SK-N-SH (cell line): Measurements from ENCODE around the gene POLR1E.

ENCODE experiments used
- EP300 ChIP-seq, 2 experiments: IDR thresholded peaks; 2 replicates each; pipeline versions ENCODE4 v1.4.0 to v1.6.1; 2012; ENCODE audit warnings: borderline replicate concordance in 1 of 2, low read depth in 1 of 2, low read length in 1 of 2
- SMC3 ChIP-seq: IDR thresholded peaks from 2 replicates; pipeline ENCODE4 v1.6.1; 2012; ENCODE audit warnings: low read depth, low read length, improper control_type of control experiment
- YY1 ChIP-seq: IDR thresholded peaks from 2 replicates; pipeline ENCODE4 v1.4.0; 2012; ENCODE audit warnings: low read depth, mild to moderate bottlenecking

DNA sequence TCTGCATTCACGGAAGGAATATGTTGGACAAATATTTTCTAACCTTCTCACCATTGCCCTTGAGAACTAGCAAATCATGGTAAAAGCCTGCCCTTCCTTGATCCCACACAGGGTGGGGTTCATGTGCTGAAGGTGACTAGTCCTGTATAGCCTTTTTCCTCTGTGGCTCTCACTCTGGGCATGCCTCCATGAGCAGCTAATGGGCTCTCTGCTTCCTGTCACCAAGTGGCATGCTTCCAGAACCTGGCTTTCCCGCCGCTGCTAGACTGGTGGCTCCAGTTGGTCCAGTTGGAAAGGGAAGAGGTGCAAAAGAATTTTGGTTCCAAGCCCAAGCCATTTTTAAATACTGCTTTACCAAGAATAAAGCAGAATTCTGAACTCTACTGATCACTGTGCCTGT lies 54.9 kb downstream of the POLR1E start:
- TF ChIP-seq EP300 (IDR thresholded peaks at IDR 0.05; ENCODE audit: borderline replicate concordance in 1 of 2, low read depth in 1 of 2, low read length in 1 of 2) (no peak), YY1 (no peak), SMC3 (no peak)
